HCT116 (cell line): ENCODE data around the gene MTUS2. TPM values are rescaled to one million over a fixed set of nuclear protein-coding genes. Genes with fewer than 3 reads are reported as not detected.
"Not testable (repeated sequence)": the region's sequence is repeated elsewhere in the genome, so short reads cannot be mapped to it uniquely, and the experiment has no call there.

Source experiments
- ATAC-seq: fragments of 200-7000 bp; cut with Tn5 transposase; 2 replicates; pipeline ENCODE4 v1.9.1; 2020; ENCODE audit warnings: mild to moderate bottlenecking, moderate library complexity
- BruUV-seq: library from RNA; stranded (reverse); fragments of 400-500 nt; replicated peaks from 2 replicates; lab custom pipeline; 2021; lab: Mats Ljungman, UMichigan
- CTCF ChIA-PET: fragments of 300-600 bp; sonication (Branson Sonifier 250); formaldehyde crosslinking; loops from one replicate; lab custom pipeline; 2021; ENCODE audit warnings: antibody characterized with exemption; lab: Charles Lee
- POLR2A ChIA-PET: fragments of 300-600, 350-600 bp; sonication (Branson Sonifier 250); formaldehyde crosslinking; loops from one replicate; lab custom pipeline; 2021; ENCODE audit warnings: antibody characterized with exemption; lab: Charles Lee
- RAD21 ChIA-PET, 2 experiments: fragments of 300-600 bp; sonication (Branson Sonifier 250); formaldehyde crosslinking; loops; one replicate each; lab custom pipeline; 2023; ENCODE audit warnings: low total read pairs in 2 of 2; ENCODE audit not compliant: uncharacterized antibody in 2 of 2, unreplicated experiment in 2 of 2, low non-redundant PET in 1 of 2; lab: Charles Lee
- DNase-seq: peaks from one replicate; pipeline ENCODE4 v3.0.0-alpha.2; 2010; ENCODE audit warnings: low read depth, low spot score
- H2AFZ ChIP-seq: fragments of 200-600 bp; shearing (Covaris generic), sonication (generic); 2 replicates; pipeline ENCODE4 v1.6.1; 2017; ENCODE audit warnings: low read depth, mixed run types, mixed read lengths, antibody characterized with exemption, low read length; ENCODE audit not compliant: poor library complexity, severe bottlenecking
- H3K27ac ChIP-seq: 2 replicates; pipeline ENCODE4 v1.5.1; 2012; ENCODE audit warnings: low read depth, low read length
- H3K27me3 ChIP-seq: fragments of 200-600 bp; sonication (generic); 2 replicates; pipeline ENCODE4 v1.6.1; 2016; ENCODE audit warnings: mixed run types, low read length, mixed read lengths; ENCODE audit not compliant: insufficient read depth
- H3K36me3 ChIP-seq, 2 experiments: fragments of 200-500 bp in 1 of 2; fragments of 200-600 bp in 1 of 2; sonication (Bioruptor generic) in 1 of 2; sonication (generic) in 1 of 2; 2 replicates each; pipeline versions ENCODE4 v1.5.1 to v1.6.1; 2014 to 2016; ENCODE audit warnings: low read length in 2 of 2, inconsistent platforms in 1 of 2, mixed read lengths in 1 of 2, mixed run types in 1 of 2; ENCODE audit not compliant: insufficient read depth in 2 of 2, control insufficient read depth in 1 of 2
- H3K4me1 ChIP-seq, 2 experiments: fragments of 200-600 bp in 1 of 2; sonication (generic) in 1 of 2; 2 replicates each; pipeline versions ENCODE4 v1.5.1 to v1.6.1; 2012 to 2017; ENCODE audit warnings: low read length in 2 of 2, inconsistent platforms in 1 of 2, mild to moderate bottlenecking in 1 of 2, mixed read lengths in 1 of 2, mixed run types in 1 of 2, moderate library complexity in 1 of 2; ENCODE audit not compliant: insufficient read depth in 2 of 2, control insufficient read depth in 1 of 2
- H3K4me2 ChIP-seq: fragments of 200-600 bp; sonication (generic); 2 replicates; pipeline ENCODE4 v1.6.1; 2017; ENCODE audit warnings: mixed run types, low read length, mixed read lengths
- H3K4me3 ChIP-seq, 2 experiments: fragments of 200-600 bp in 1 of 2; sonication (generic) in 1 of 2; replicated peaks in 1 of 2; 2 replicates each; pipeline ENCODE4 v1.5.1; 2011 to 2016; ENCODE audit warnings: low read length in 2 of 2, control low read depth in 1 of 2, low read depth in 1 of 2, mild to moderate bottlenecking in 1 of 2, mixed read lengths in 1 of 2, mixed run types in 1 of 2
- H3K79me2 ChIP-seq: fragments of 200-600 bp; sonication (generic); 2 replicates; pipeline ENCODE4 v1.6.1; 2017; ENCODE audit warnings: mild to moderate bottlenecking, mixed run types, low read length, moderate library complexity, mixed read lengths; ENCODE audit not compliant: insufficient read depth
- H3K9ac ChIP-seq: fragments of 200-600 bp; sonication (generic); 2 replicates; pipeline ENCODE4 v1.6.1; 2016; ENCODE audit warnings: low read length, mixed read lengths
- H3K9me2 ChIP-seq: fragments of 200-600 bp; sonication (generic), shearing (Covaris generic); 2 replicates; pipeline ENCODE4 v1.6.1; 2017; ENCODE audit warnings: mixed run types, mild to moderate bottlenecking, moderate library complexity; ENCODE audit not compliant: insufficient read depth
- H3K9me3 ChIP-seq, 2 experiments: fragments of 200-500 bp in 1 of 2; fragments of 200-600 bp in 1 of 2; sonication (Bioruptor generic) in 1 of 2; sonication (generic) in 1 of 2; 2 replicates each; pipeline ENCODE4 v1.6.1; 2014 to 2017; ENCODE audit warnings: low read length in 2 of 2, mixed read lengths in 2 of 2, inconsistent platforms in 1 of 2, low read depth in 1 of 2, mild to moderate bottlenecking in 1 of 2, mixed run types in 1 of 2, moderate library complexity in 1 of 2; ENCODE audit not compliant: control insufficient read depth in 1 of 2, insufficient read depth in 1 of 2
- H4K20me1 ChIP-seq: fragments of 200-600 bp; sonication (generic), shearing (Covaris generic); 2 replicates; pipeline ENCODE4 v1.6.1; 2017; ENCODE audit warnings: mixed run types, mild to moderate bottlenecking, moderate library complexity; ENCODE audit not compliant: insufficient read depth
- CBX3 ChIP-seq: IDR thresholded peaks from 2 replicates; pipeline ENCODE4 v1.6.1; 2012; ENCODE audit warnings: low read depth
- EZH2 ChIP-seq: fragments of 200-600 bp; sonication (generic); IDR thresholded peaks from 2 replicates; pipeline ENCODE4 v1.6.1; 2017; ENCODE audit warnings: antibody characterized with exemption, mixed run types
- EZH2phosphoT487 ChIP-seq: fragments of 200-600 bp; IDR thresholded peaks from 2 replicates; pipeline ENCODE4 v1.6.1; 2018; ENCODE audit warnings: antibody characterized with exemption, borderline replicate concordance
- JUND ChIP-seq: IDR thresholded peaks from 2 replicates; pipeline ENCODE4 v1.6.1; 2012
- POLR2AphosphoS5 ChIP-seq: IDR thresholded peaks from 2 replicates; pipeline ENCODE4 v1.6.1; 2011; ENCODE audit warnings: mild to moderate bottlenecking, low read depth, low read length, moderate library complexity
- RAD21 ChIP-seq: IDR thresholded peaks from 2 replicates; pipeline ENCODE4 v1.6.1; 2012; ENCODE audit warnings: low read depth, mild to moderate bottlenecking
- SP1 ChIP-seq: IDR thresholded peaks from 2 replicates; pipeline ENCODE4 v1.6.1; 2012; ENCODE audit warnings: low read depth
- SRF ChIP-seq: IDR thresholded peaks from 2 replicates; pipeline ENCODE4 v1.6.1; 2012; ENCODE audit warnings: low read depth
- TCF7L2 ChIP-seq: IDR thresholded peaks from 2 replicates; pipeline ENCODE4 v1.7.0; 2011; ENCODE audit warnings: borderline replicate concordance, inconsistent platforms; ENCODE audit not compliant: insufficient read depth, insufficient read length; ENCODE audit errors: extremely low read depth
- ZNF274 ChIP-seq: fragments of 200-500 bp; sonication (Bioruptor generic); IDR thresholded peaks from 2 replicates; pipeline ENCODE4 v1.6.1; 2014; ENCODE audit warnings: mild to moderate bottlenecking, low read depth, low read length, inconsistent platforms
- intact Hi-C: fragments of 100-400 bp; cut with micrococcal nuclease; formaldehyde crosslinking; loops from 2 replicates; pipeline ENCODE4 v1.10.0; 2022
- total RNA-seq: library from RNA; stranded (reverse); gene quantifications from one replicate; pipeline ENCODE4 v1.2.1, GENCODE V29; 2021; ENCODE audit not compliant: unreplicated experiment
- TF ChIP-seq, protein P1 (sequence below): IDR thresholded peaks from 2 replicates; pipeline ENCODE4 v1.6.1; 2012; ENCODE audit warnings: low read depth
- TF ChIP-seq, protein P2 (sequence below): IDR thresholded peaks from 2 replicates; pipeline ENCODE4 v1.6.1; 2011; ENCODE audit warnings: mild to moderate bottlenecking, low read length, moderate library complexity; ENCODE audit not compliant: insufficient replicate concordance; ENCODE audit errors: extremely low read depth
- TF ChIP-seq, protein P3 (sequence below): IDR thresholded peaks from 2 replicates; pipeline ENCODE4 v1.6.1; 2012

The MTUS2 gene
- total RNA-seq, 1 experiment from 2014 or later: 0.02 TPM

DNA sequence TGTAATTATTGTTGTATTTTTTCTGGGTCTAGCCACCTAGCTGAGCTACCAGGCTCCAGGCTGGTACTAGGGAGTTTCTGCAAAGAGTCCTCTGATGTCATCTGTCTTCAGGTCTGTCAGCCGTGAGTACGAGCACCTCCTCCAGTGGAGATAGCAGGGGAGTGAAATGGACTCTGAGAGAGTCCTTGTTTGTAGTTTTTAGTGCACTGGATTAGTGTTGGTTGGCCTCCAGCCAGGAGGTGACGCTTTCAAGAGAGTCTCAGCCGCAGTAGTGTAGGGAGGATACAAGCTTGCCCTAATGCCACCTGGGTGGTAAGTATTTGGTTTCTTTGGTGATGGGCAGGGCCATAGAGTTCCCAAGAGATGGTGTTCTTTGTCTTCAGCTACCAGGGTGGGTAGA lies 390.5 kb downstream of the MTUS2 start:
- no peak overlapping the region for H3K9ac ChIP-seq
- DNase-seq: no peak
- H3K4me2 ChIP-seq: no peak overlapping the region
- no peak overlapping the region for H3K27ac ChIP-seq
- no peaks in the 10 kb centered on the region for H3K4me1 ChIP-seq
- no peaks in the 10 kb centered on the region for H3K9me3 ChIP-seq
- BruUV-seq: no TSS peak
- RAD21 ChIA-PET: no interaction called here
- no peak for TF ChIP-seq POLR2AphosphoS5
- no peak for TF ChIP-seq TCF7L2
- TF ChIP-seq, protein P1, sequence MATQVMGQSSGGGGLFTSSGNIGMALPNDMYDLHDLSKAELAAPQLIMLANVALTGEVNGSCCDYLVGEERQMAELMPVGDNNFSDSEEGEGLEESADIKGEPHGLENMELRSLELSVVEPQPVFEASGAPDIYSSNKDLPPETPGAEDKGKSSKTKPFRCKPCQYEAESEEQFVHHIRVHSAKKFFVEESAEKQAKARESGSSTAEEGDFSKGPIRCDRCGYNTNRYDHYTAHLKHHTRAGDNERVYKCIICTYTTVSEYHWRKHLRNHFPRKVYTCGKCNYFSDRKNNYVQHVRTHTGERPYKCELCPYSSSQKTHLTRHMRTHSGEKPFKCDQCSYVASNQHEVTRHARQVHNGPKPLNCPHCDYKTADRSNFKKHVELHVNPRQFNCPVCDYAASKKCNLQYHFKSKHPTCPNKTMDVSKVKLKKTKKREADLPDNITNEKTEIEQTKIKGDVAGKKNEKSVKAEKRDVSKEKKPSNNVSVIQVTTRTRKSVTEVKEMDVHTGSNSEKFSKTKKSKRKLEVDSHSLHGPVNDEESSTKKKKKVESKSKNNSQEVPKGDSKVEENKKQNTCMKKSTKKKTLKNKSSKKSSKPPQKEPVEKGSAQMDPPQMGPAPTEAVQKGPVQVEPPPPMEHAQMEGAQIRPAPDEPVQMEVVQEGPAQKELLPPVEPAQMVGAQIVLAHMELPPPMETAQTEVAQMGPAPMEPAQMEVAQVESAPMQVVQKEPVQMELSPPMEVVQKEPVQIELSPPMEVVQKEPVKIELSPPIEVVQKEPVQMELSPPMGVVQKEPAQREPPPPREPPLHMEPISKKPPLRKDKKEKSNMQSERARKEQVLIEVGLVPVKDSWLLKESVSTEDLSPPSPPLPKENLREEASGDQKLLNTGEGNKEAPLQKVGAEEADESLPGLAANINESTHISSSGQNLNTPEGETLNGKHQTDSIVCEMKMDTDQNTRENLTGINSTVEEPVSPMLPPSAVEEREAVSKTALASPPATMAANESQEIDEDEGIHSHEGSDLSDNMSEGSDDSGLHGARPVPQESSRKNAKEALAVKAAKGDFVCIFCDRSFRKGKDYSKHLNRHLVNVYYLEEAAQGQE: no peak
- TF ChIP-seq CBX3: no peak
- TF ChIP-seq EZH2phosphoT487: no peak
- TF ChIP-seq SRF: no peak
- TF ChIP-seq ZNF274: no peak
- no peak for TF ChIP-seq JUND
- TF ChIP-seq, protein P2, sequence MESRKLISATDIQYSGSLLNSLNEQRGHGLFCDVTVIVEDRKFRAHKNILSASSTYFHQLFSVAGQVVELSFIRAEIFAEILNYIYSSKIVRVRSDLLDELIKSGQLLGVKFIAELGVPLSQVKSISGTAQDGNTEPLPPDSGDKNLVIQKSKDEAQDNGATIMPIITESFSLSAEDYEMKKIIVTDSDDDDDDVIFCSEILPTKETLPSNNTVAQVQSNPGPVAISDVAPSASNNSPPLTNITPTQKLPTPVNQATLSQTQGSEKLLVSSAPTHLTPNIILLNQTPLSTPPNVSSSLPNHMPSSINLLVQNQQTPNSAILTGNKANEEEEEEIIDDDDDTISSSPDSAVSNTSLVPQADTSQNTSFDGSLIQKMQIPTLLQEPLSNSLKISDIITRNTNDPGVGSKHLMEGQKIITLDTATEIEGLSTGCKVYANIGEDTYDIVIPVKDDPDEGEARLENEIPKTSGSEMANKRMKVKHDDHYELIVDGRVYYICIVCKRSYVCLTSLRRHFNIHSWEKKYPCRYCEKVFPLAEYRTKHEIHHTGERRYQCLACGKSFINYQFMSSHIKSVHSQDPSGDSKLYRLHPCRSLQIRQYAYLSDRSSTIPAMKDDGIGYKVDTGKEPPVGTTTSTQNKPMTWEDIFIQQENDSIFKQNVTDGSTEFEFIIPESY: no peak
- TF ChIP-seq, protein P3, sequence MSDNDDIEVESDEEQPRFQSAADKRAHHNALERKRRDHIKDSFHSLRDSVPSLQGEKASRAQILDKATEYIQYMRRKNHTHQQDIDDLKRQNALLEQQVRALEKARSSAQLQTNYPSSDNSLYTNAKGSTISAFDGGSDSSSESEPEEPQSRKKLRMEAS: no peak
- TF ChIP-seq RAD21: no peak
- TF ChIP-seq EZH2: no peak
- TF ChIP-seq SP1: no peak
- TF ChIP-seq, all 23 proteins: peak for 0
- CTCF ChIA-PET: no interaction called here
- ATAC-seq: no peak
- Histone ChIP-seq H3K9me2 (no peaks in the 10 kb centered on the region), H3K27me3 (no peaks in the 10 kb centered on the region), H3K4me3 (no peak overlapping the region), H3K79me2 (no peaks in the 10 kb centered on the region), H4K20me1 (no peaks in the 10 kb centered on the region), H2AFZ (no peak overlapping the region), H3K36me3 (no peaks in the 10 kb centered on the region)
- POLR2A ChIA-PET: no interaction called here
- intact Hi-C loops: no loop called here

DNA sequence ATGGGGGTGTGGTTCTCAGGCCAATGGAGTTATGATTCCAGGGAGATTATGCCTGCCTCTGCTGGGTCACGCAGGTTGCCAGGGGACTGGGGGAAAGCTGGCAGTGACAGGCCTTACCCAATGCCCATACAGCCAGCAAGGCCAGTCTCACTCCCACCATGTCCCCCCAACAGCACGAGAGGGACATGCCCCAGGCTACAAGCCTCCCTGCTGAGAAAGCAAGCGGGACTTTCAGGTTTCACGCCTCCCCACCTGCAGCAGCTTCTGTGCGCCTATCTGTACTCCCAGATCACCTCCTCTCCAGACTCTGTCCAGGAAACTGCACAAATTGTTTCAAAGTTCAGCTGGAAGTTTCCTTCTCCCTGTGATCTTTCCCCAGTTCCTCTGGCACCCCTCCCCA lies 391.0 kb downstream of the MTUS2 start:
- H3K9me2 ChIP-seq, H3K4me3 ChIP-seq, POLR2A ChIA-PET, H3K36me3 ChIP-seq, H3K9me3 ChIP-seq, RAD21 ChIA-PET, DNase-seq, H2AFZ ChIP-seq, CTCF ChIA-PET, intact Hi-C loops, H3K27me3 ChIP-seq, H3K4me2 ChIP-seq, ATAC-seq, H3K27ac ChIP-seq, H4K20me1 ChIP-seq, H3K4me1 ChIP-seq, H3K79me2 ChIP-seq, H3K9ac ChIP-seq, BruUV-seq: not testable (repeated sequence)
